Caco-2 (cell line): Measurements from ENCODE around the gene MRRF. TPM values are rescaled to one million over a fixed set of nuclear protein-coding genes. Genes with fewer than 3 reads are reported as not detected.

Experiments
- BruUV-seq: library from RNA; stranded (reverse); fragments of 400-500 nt; replicated peaks from 2 replicates; lab custom pipeline; 2021; lab: Mats Ljungman, UMichigan
- CTCF ChIA-PET: fragments of 300-600 bp; sonication (Branson Sonifier 250); formaldehyde crosslinking; loops from one replicate; lab custom pipeline; 2022; ENCODE audit warnings: antibody characterized with exemption; lab: Charles Lee
- POLR2A ChIA-PET: fragments of 300-600 bp; sonication (Branson Sonifier 250); formaldehyde crosslinking; loops from one replicate; lab custom pipeline; 2022; ENCODE audit warnings: antibody characterized with exemption; lab: Charles Lee
- DNase-seq, 2 experiments: peaks; one replicate each; pipeline versions ENCODE4 v3.0.0 to v3.0.0-alpha.2; 2020 to 2022
- H3K27me3 ChIP-seq: replicated peaks from 2 replicates; pipeline ENCODE4 v1.6.0; 2011; ENCODE audit warnings: low read length; ENCODE audit not compliant: control insufficient read depth, insufficient read depth
- H3K36me3 ChIP-seq: 2 replicates; pipeline ENCODE4 v1.5.1; 2011; ENCODE audit warnings: low read length; ENCODE audit not compliant: control insufficient read depth, insufficient read depth
- H3K4me1 ChIP-seq: fragments of 250-450 bp; sonication (Bioruptor Pico); 2 replicates; pipeline ENCODE4 v1.5.1; 2020; ENCODE audit warnings: mild to moderate bottlenecking
- H3K4me3 ChIP-seq: 2 replicates; pipeline ENCODE4 v1.5.1; 2011; ENCODE audit warnings: low read depth, mild to moderate bottlenecking, control low read depth, low read length
- H3K9me3 ChIP-seq: fragments of 250-450 bp; sonication (Bioruptor Pico); 2 replicates; pipeline ENCODE4 v1.5.1; 2020; ENCODE audit warnings: mild to moderate bottlenecking, moderate library complexity
- H3K27ac Mint-ChIP-seq: one replicate; pipeline ENCODE4 v1.8.0; 2022; ENCODE audit warnings: mixed read lengths; ENCODE audit not compliant: unreplicated experiment
- H3K27me3 Mint-ChIP-seq: one replicate; pipeline ENCODE4 v1.8.0; 2022; ENCODE audit warnings: mixed read lengths; ENCODE audit not compliant: insufficient read depth, unreplicated experiment
- H3K36me3 Mint-ChIP-seq: one replicate; pipeline ENCODE4 v1.8.0; 2022; ENCODE audit warnings: mild to moderate bottlenecking, mixed read lengths; ENCODE audit not compliant: insufficient read depth, unreplicated experiment
- H3K4me1 Mint-ChIP-seq: one replicate; pipeline ENCODE4 v1.8.0; 2022; ENCODE audit warnings: low read depth, mixed read lengths; ENCODE audit not compliant: unreplicated experiment
- H3K4me3 Mint-ChIP-seq: one replicate; pipeline ENCODE4 v1.8.0; 2022; ENCODE audit warnings: mild to moderate bottlenecking, moderate library complexity, mixed read lengths; ENCODE audit not compliant: unreplicated experiment
- H3K9me3 Mint-ChIP-seq: one replicate; pipeline ENCODE4 v1.8.0; 2022; ENCODE audit warnings: mixed read lengths; ENCODE audit not compliant: unreplicated experiment
- CTCF ChIP-seq, 2 experiments: fragments of 200-600 bp in 1 of 2; IDR thresholded peaks; 1 replicate in 1 of 2; 2 replicates in 1 of 2; pipeline versions ENCODE4 v1.5.1 to v1.8.0; 2011 to 2022; ENCODE audit warnings: antibody characterized with exemption in 1 of 2, control low read depth in 1 of 2, inconsistent platforms in 1 of 2, low read depth in 1 of 2, low read length in 1 of 2, mild to moderate bottlenecking in 1 of 2, moderate library complexity in 1 of 2; ENCODE audit not compliant: insufficient read depth in 1 of 2, severe bottlenecking in 1 of 2, unreplicated experiment in 1 of 2
- intact Hi-C: fragments of 100-400 bp; cut with micrococcal nuclease; formaldehyde crosslinking; loops from one replicate; pipeline ENCODE4 v1.10.0; 2022; ENCODE audit not compliant: unreplicated experiment
- total RNA-seq: library from RNA; stranded (reverse); gene quantifications from 2 replicates; pipeline ENCODE4 v1.2.3, GENCODE V29; 2022

The MRRF gene
- total RNA-seq, 1 experiment from 2014 or later: 64.6 TPM

- TSS peak; percentile 69 for BruUV-seq
- no peaks in the 10 kb centered on the region for H3K27me3 ChIP-seq
- CTCF ChIA-PET: interaction anchor here (0.8 to 2.8 kb wide), 5 partner anchors 48 to 167 kb away, joined by 3 to 12 read pairs (median 5); no protein-coding TSS in a partner anchor
- Mint-ChIP-seq H3K4me3 (peak overlapping the region; percentile 87), H3K27ac (peak overlapping the region; percentile 99), H3K36me3 (peaks cover 17% of the 10 kb centered on the region), H3K9me3 (no peaks in the 10 kb centered on the region), H3K27me3 (no peaks in the 10 kb centered on the region), H3K4me1 (peaks cover 28% of the 10 kb centered on the region)
- TF ChIP-seq CTCF (IDR thresholded peaks at IDR 0.05; ENCODE audit: insufficient read depth in 1 of 2, low read depth in 1 of 2, low read length in 1 of 2, severe bottlenecking in 1 of 2, unreplicated experiment in 1 of 2): no peak
- intact Hi-C loops: loop anchor here (1.0 to 2.0 kb wide), 3 partner anchors 51 to 140 kb away; partner anchors contain the start of genes MORN5 and NDUFA8
- no peaks in the 10 kb centered on the region for H3K9me3 ChIP-seq
- 0 out of 2 replicates have a peak, but pooled peaks cover 3% of the 10 kb centered on the region for H3K4me1 ChIP-seq
- H3K36me3 ChIP-seq: no peaks in the 10 kb centered on the region; the same call in 1 of the 2 replicates
- peak; percentile 49 to 52 for DNase-seq
- H3K4me3 ChIP-seq: peak overlapping the region; percentile 65
- POLR2A ChIA-PET: interaction anchor here (0.6 to 1.8 kb wide), 7 partner anchors 8 to 290 kb away, joined by 3 to 24 read pairs (median 4); partner anchors contain the start of genes MORN5 and NDUFA8
These were observed 650 bp downstream of the MRRF start for GRCh38 chr9:122265149-122265915.

GRCh38 chr9:122268041-122268814 lies 3.5 kb downstream of the MRRF start:
- peaks cover 18% of the 10 kb centered on the region for H3K4me1 Mint-ChIP-seq
- H3K9me3 Mint-ChIP-seq: no peaks in the 10 kb centered on the region
- no peak for TF ChIP-seq CTCF (IDR thresholded peaks at IDR 0.05; ENCODE audit: insufficient read depth in 1 of 2, low read depth in 1 of 2, low read length in 1 of 2, severe bottlenecking in 1 of 2, unreplicated experiment in 1 of 2)
- ChIA-PET POLR2A (no interaction called here), CTCF (interaction anchor here (0.6 kb wide), 1 partner anchor 176 kb away, joined by 3 read pairs; no protein-coding TSS in a partner anchor)
- no TSS peak for BruUV-seq
- Histone ChIP-seq H3K4me3 (no peak overlapping the region), H3K9me3 (no peaks in the 10 kb centered on the region), H3K36me3 (no peaks in the 10 kb centered on the region), H3K27me3 (no peaks in the 10 kb centered on the region), H3K4me1 (0 out of 2 replicates have a peak, but pooled peaks cover 3% of the 10 kb centered on the region)
- no peak for DNase-seq
- intact Hi-C loops: no loop called here
- H3K27me3 Mint-ChIP-seq: no peaks in the 10 kb centered on the region
- peaks cover 37% of the 10 kb centered on the region for H3K36me3 Mint-ChIP-seq
- H3K4me3 Mint-ChIP-seq: no peak overlapping the region
- no peak overlapping the region for H3K27ac Mint-ChIP-seq

GRCh38 chr9:122274055-122274454 lies 9.4 kb downstream of the MRRF start:
- intact Hi-C loops: no loop called here
- BruUV-seq: no TSS peak
- peaks cover 71% of the 10 kb centered on the region for H3K36me3 Mint-ChIP-seq

More at GRCh38 chr9:122274055-122274454, 9.4 kb downstream of the MRRF start:
- no peaks in the 10 kb centered on the region for H3K36me3 ChIP-seq
- DNase-seq: no peak
- no peak overlapping the region for H3K4me3 ChIP-seq
- H3K9me3 ChIP-seq: peaks cover 9% of the 10 kb centered on the region
- Mint-ChIP-seq H3K27me3 (no peaks in the 10 kb centered on the region), H3K4me1 (no peaks in the 10 kb centered on the region), H3K27ac (no peak overlapping the region), H3K4me3 (no peak overlapping the region), H3K9me3 (peaks cover 19% of the 10 kb centered on the region)
- ChIA-PET CTCF (no interaction called here), POLR2A (interaction anchor here (1.6 kb wide), 1 partner anchor 9 kb away, joined by 4 read pairs; the partner anchor contains the start of genes MRRF and RBM18)
- no peaks in the 10 kb centered on the region for H3K27me3 ChIP-seq
- no peaks in the 10 kb centered on the region for H3K4me1 ChIP-seq
- TF ChIP-seq CTCF (IDR thresholded peaks at IDR 0.05; ENCODE audit: insufficient read depth in 1 of 2, low read depth in 1 of 2, low read length in 1 of 2, severe bottlenecking in 1 of 2, unreplicated experiment in 1 of 2): no peak
